ENCODE measurements around the gene DPP6.

DNA sequence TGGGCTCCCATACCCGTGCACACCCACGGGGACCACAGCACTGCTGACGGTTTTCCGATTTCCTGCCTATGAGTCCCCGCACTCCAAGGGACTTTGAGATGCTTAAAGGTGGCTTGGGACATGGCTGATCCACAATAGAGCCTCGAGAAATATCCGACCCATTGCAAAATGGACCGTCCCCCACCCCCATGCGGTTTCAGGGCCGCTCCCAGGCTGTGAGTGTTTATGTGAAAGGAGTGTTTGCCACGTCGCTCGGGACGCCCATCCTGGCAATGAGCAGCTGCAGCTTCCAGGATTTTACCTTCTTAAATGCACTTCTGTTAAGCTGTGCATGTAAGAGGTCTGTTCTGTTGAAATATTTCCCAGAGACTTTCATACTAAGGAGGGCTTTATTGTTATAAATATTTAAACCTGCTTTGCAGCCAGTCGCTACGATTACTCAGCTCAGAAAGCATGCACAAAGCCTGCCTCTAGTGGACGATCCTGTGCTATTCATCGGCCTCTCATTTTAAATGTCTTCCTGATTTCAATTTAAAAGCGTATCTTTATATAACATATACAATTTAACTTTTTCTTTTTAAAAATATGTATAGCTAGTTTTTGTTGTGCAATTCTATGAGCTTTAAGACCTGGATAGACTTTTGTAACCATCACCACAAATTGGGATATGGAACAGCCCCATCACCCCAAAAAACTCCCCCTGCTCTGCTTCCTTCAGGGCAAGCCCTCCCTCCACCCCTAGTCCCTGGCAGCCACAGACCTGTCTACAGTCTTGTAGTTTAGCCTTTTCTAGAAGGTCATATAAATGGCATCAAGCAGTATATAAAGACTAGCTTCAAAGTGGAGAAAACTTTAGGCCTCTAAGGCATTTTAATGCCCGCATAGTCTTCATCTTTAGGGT is 532.4 kb downstream of the DPP6 start:
- TF ChIP-seq POLR2A (IDR thresholded peaks at IDR 0.05; ENCODE audit: low read length): no peak
- no peak for TF ChIP-seq GATA1 (IDR thresholded peaks at IDR 0.05; ENCODE audit: low read depth, low read length)
